HCT116 (cell line): ENCODE measurements around the gene BLOC1S6. TPM values are rescaled to one million over a fixed set of nuclear protein-coding genes. Genes with fewer than 3 reads are reported as not detected.

Experiments used
- ATAC-seq: fragments of 200-7000 bp; cut with Tn5 transposase; 2 replicates; pipeline ENCODE4 v1.9.1; 2020; ENCODE audit warnings: mild to moderate bottlenecking, moderate library complexity
- BruUV-seq: library from RNA; stranded (reverse); fragments of 400-500 nt; replicated peaks from 2 replicates; lab custom pipeline; 2021; lab: Mats Ljungman, UMichigan
- CTCF ChIA-PET: fragments of 300-600 bp; sonication (Branson Sonifier 250); formaldehyde crosslinking; loops from one replicate; lab custom pipeline; 2021; ENCODE audit warnings: antibody characterized with exemption; lab: Charles Lee
- POLR2A ChIA-PET: fragments of 300-600, 350-600 bp; sonication (Branson Sonifier 250); formaldehyde crosslinking; loops from one replicate; lab custom pipeline; 2021; ENCODE audit warnings: antibody characterized with exemption; lab: Charles Lee
- RAD21 ChIA-PET, 2 experiments: fragments of 300-600 bp; sonication (Branson Sonifier 250); formaldehyde crosslinking; loops; one replicate each; lab custom pipeline; 2023; ENCODE audit warnings: low total read pairs in 2 of 2; ENCODE audit not compliant: uncharacterized antibody in 2 of 2, unreplicated experiment in 2 of 2, low non-redundant PET in 1 of 2; lab: Charles Lee
- DNase-seq: peaks from one replicate; pipeline ENCODE4 v3.0.0-alpha.2; 2010; ENCODE audit warnings: low read depth, low spot score
- H2AFZ ChIP-seq: fragments of 200-600 bp; shearing (Covaris generic), sonication (generic); 2 replicates; pipeline ENCODE4 v1.6.1; 2017; ENCODE audit warnings: low read depth, mixed run types, mixed read lengths, antibody characterized with exemption, low read length; ENCODE audit not compliant: poor library complexity, severe bottlenecking
- H3K27ac ChIP-seq: 2 replicates; pipeline ENCODE4 v1.5.1; 2012; ENCODE audit warnings: low read depth, low read length
- H3K27me3 ChIP-seq: fragments of 200-600 bp; sonication (generic); 2 replicates; pipeline ENCODE4 v1.6.1; 2016; ENCODE audit warnings: mixed run types, low read length, mixed read lengths; ENCODE audit not compliant: insufficient read depth
- H3K36me3 ChIP-seq, 2 experiments: fragments of 200-500 bp in 1 of 2; fragments of 200-600 bp in 1 of 2; sonication (Bioruptor generic) in 1 of 2; sonication (generic) in 1 of 2; 2 replicates each; pipeline versions ENCODE4 v1.5.1 to v1.6.1; 2014 to 2016; ENCODE audit warnings: low read length in 2 of 2, inconsistent platforms in 1 of 2, mixed read lengths in 1 of 2, mixed run types in 1 of 2; ENCODE audit not compliant: insufficient read depth in 2 of 2, control insufficient read depth in 1 of 2
- H3K4me1 ChIP-seq, 2 experiments: fragments of 200-600 bp in 1 of 2; sonication (generic) in 1 of 2; 2 replicates each; pipeline versions ENCODE4 v1.5.1 to v1.6.1; 2012 to 2017; ENCODE audit warnings: low read length in 2 of 2, inconsistent platforms in 1 of 2, mild to moderate bottlenecking in 1 of 2, mixed read lengths in 1 of 2, mixed run types in 1 of 2, moderate library complexity in 1 of 2; ENCODE audit not compliant: insufficient read depth in 2 of 2, control insufficient read depth in 1 of 2
- H3K4me2 ChIP-seq: fragments of 200-600 bp; sonication (generic); 2 replicates; pipeline ENCODE4 v1.6.1; 2017; ENCODE audit warnings: mixed run types, low read length, mixed read lengths
- H3K4me3 ChIP-seq, 2 experiments: fragments of 200-600 bp in 1 of 2; sonication (generic) in 1 of 2; replicated peaks in 1 of 2; 2 replicates each; pipeline ENCODE4 v1.5.1; 2011 to 2016; ENCODE audit warnings: low read length in 2 of 2, control low read depth in 1 of 2, low read depth in 1 of 2, mild to moderate bottlenecking in 1 of 2, mixed read lengths in 1 of 2, mixed run types in 1 of 2
- H3K79me2 ChIP-seq: fragments of 200-600 bp; sonication (generic); 2 replicates; pipeline ENCODE4 v1.6.1; 2017; ENCODE audit warnings: mild to moderate bottlenecking, mixed run types, low read length, moderate library complexity, mixed read lengths; ENCODE audit not compliant: insufficient read depth
- H3K9ac ChIP-seq: fragments of 200-600 bp; sonication (generic); 2 replicates; pipeline ENCODE4 v1.6.1; 2016; ENCODE audit warnings: low read length, mixed read lengths
- H3K9me2 ChIP-seq: fragments of 200-600 bp; sonication (generic), shearing (Covaris generic); 2 replicates; pipeline ENCODE4 v1.6.1; 2017; ENCODE audit warnings: mixed run types, mild to moderate bottlenecking, moderate library complexity; ENCODE audit not compliant: insufficient read depth
- H3K9me3 ChIP-seq, 2 experiments: fragments of 200-500 bp in 1 of 2; fragments of 200-600 bp in 1 of 2; sonication (Bioruptor generic) in 1 of 2; sonication (generic) in 1 of 2; 2 replicates each; pipeline ENCODE4 v1.6.1; 2014 to 2017; ENCODE audit warnings: low read length in 2 of 2, mixed read lengths in 2 of 2, inconsistent platforms in 1 of 2, low read depth in 1 of 2, mild to moderate bottlenecking in 1 of 2, mixed run types in 1 of 2, moderate library complexity in 1 of 2; ENCODE audit not compliant: control insufficient read depth in 1 of 2, insufficient read depth in 1 of 2
- H4K20me1 ChIP-seq: fragments of 200-600 bp; sonication (generic), shearing (Covaris generic); 2 replicates; pipeline ENCODE4 v1.6.1; 2017; ENCODE audit warnings: mixed run types, mild to moderate bottlenecking, moderate library complexity; ENCODE audit not compliant: insufficient read depth
- ATF3 ChIP-seq: IDR thresholded peaks from 2 replicates; pipeline ENCODE4 v1.6.1; 2012
- CBX3 ChIP-seq: IDR thresholded peaks from 2 replicates; pipeline ENCODE4 v1.6.1; 2012; ENCODE audit warnings: low read depth
- CEBPB ChIP-seq: IDR thresholded peaks from 2 replicates; pipeline ENCODE4 v1.6.1; 2012; ENCODE audit warnings: low read depth
- CTCF ChIP-seq, 3 experiments: fragments of 200-600 bp in 1 of 3; sonication (generic) in 1 of 3; IDR thresholded peaks in 2 of 3; conservative IDR thresholded peaks in 1 of 3; 2 replicates each; pipeline ENCODE4 v1.5.1; 2012 to 2017; ENCODE audit warnings: low read depth in 2 of 3, low read length in 2 of 3, antibody characterized with exemption in 1 of 3, borderline replicate concordance in 1 of 3, control low read depth in 1 of 3, mild to moderate bottlenecking in 1 of 3, mixed read lengths in 1 of 3, mixed run types in 1 of 3, moderate library complexity in 1 of 3; ENCODE audit not compliant: insufficient read depth in 1 of 3
- EGR1 ChIP-seq: IDR thresholded peaks from 2 replicates; pipeline ENCODE4 v1.6.1; 2012; ENCODE audit warnings: low read depth
- ELF1 ChIP-seq: IDR thresholded peaks from 2 replicates; pipeline ENCODE4 v1.6.1; 2012; ENCODE audit warnings: low read depth, borderline replicate concordance
- FOSL1 ChIP-seq: IDR thresholded peaks from 2 replicates; pipeline ENCODE4 v1.6.1; 2012; ENCODE audit warnings: low read depth
- POLR2A ChIP-seq: IDR thresholded peaks from 2 replicates; pipeline ENCODE4 v1.7.0; 2011; ENCODE audit warnings: borderline replicate concordance; ENCODE audit not compliant: insufficient read depth, insufficient read length; ENCODE audit errors: extremely low read depth
- SIN3A ChIP-seq: IDR thresholded peaks from 2 replicates; pipeline ENCODE4 v1.6.1; 2012; ENCODE audit warnings: low read depth
- SRF ChIP-seq: IDR thresholded peaks from 2 replicates; pipeline ENCODE4 v1.6.1; 2012; ENCODE audit warnings: low read depth
- TCF7L2 ChIP-seq: IDR thresholded peaks from 2 replicates; pipeline ENCODE4 v1.7.0; 2011; ENCODE audit warnings: borderline replicate concordance, inconsistent platforms; ENCODE audit not compliant: insufficient read depth, insufficient read length; ENCODE audit errors: extremely low read depth
- YY1 ChIP-seq: IDR thresholded peaks from 2 replicates; pipeline ENCODE4 v1.6.1; 2011; ENCODE audit warnings: low read length, low read depth, moderate library complexity, mild to moderate bottlenecking; ENCODE audit not compliant: insufficient replicate concordance; ENCODE audit errors: extremely low read depth
- ZFX ChIP-seq: fragments of 450-650 bp; IDR thresholded peaks from 2 replicates; pipeline ENCODE4 v1.6.1; 2017
- ZNF274 ChIP-seq: fragments of 200-500 bp; sonication (Bioruptor generic); IDR thresholded peaks from 2 replicates; pipeline ENCODE4 v1.6.1; 2014; ENCODE audit warnings: mild to moderate bottlenecking, low read depth, low read length, inconsistent platforms
- intact Hi-C: fragments of 100-400 bp; cut with micrococcal nuclease; formaldehyde crosslinking; loops from 2 replicates; pipeline ENCODE4 v1.10.0; 2022
- total RNA-seq: library from RNA; stranded (reverse); gene quantifications from one replicate; pipeline ENCODE4 v1.2.1, GENCODE V29; 2021; ENCODE audit not compliant: unreplicated experiment
- TF ChIP-seq, protein P1 (sequence below): IDR thresholded peaks from 2 replicates; pipeline ENCODE4 v1.6.1; 2012

The BLOC1S6 gene
- total RNA-seq, 1 experiment from 2014 or later = 40.7 TPM

- no TSS peak for BruUV-seq
- no peak overlapping the region for H3K4me3 ChIP-seq
Observed at GRCh38 chr15:45550436-45550835, 36.7 kb upstream of the BLOC1S6 start.

GRCh38 chr15:45551676-45552075 lies 35.5 kb upstream of the BLOC1S6 start:
- Histone ChIP-seq H3K4me1 (no peaks in the 10 kb centered on the region), H3K4me2 (no peak overlapping the region), H3K9ac (no peak overlapping the region), H3K9me3 (no peaks in the 10 kb centered on the region), H3K27me3 (peaks cover 3% of the 10 kb centered on the region; the same call in 1 of the 2 replicates), H2AFZ (no peak overlapping the region), H3K27ac (no peak overlapping the region), H4K20me1 (no peaks in the 10 kb centered on the region), H3K9me2 (no peaks in the 10 kb centered on the region), H3K4me3 (no peak overlapping the region), H3K79me2 (no peaks in the 10 kb centered on the region), H3K36me3 (no peaks in the 10 kb centered on the region)
- POLR2A ChIA-PET = no interaction called here
- DNase-seq (no peak), ATAC-seq (no peak)
- no TSS peak for BruUV-seq
- RAD21 ChIA-PET = no interaction called here
- intact Hi-C loops = no loop called here
- CTCF ChIA-PET = no interaction called here
- no peak for TF ChIP-seq CEBPB
- no peak for TF ChIP-seq FOSL1
- TF ChIP-seq POLR2A = no peak
- TF ChIP-seq CTCF (IDR thresholded peaks at IDR 0.05 in 2 of 3, conservative IDR thresholded peaks at IDR 0.05 in 1 of 3; ENCODE audit: borderline replicate concordance in 1 of 3, insufficient read depth in 1 of 3, low read depth in 2 of 3, low read length in 2 of 3) = no peak
- TF ChIP-seq SIN3A = no peak
- TF ChIP-seq SRF = no peak
- no peak for TF ChIP-seq YY1
- no peak for TF ChIP-seq ATF3
- no peak for TF ChIP-seq CBX3
- no peak for TF ChIP-seq ZNF274
- TF ChIP-seq ELF1 = no peak
- no peak for TF ChIP-seq ZFX
- no peak for TF ChIP-seq EGR1
- TF ChIP-seq, protein P1, sequence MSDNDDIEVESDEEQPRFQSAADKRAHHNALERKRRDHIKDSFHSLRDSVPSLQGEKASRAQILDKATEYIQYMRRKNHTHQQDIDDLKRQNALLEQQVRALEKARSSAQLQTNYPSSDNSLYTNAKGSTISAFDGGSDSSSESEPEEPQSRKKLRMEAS = no peak
- TF ChIP-seq TCF7L2 = no peak

More at GRCh38 chr15:45550436-45550835, 36.7 kb upstream of the BLOC1S6 start:
- Histone ChIP-seq H3K27me3 (no peaks in the 10 kb centered on the region), H3K9me2 (no peaks in the 10 kb centered on the region), H3K9ac (no peak overlapping the region), H3K4me1 (no peaks in the 10 kb centered on the region), H3K27ac (no peak overlapping the region), H3K4me2 (no peak overlapping the region), H3K9me3 (no peaks in the 10 kb centered on the region), H3K79me2 (no peaks in the 10 kb centered on the region), H4K20me1 (no peaks in the 10 kb centered on the region), H3K36me3 (no peaks in the 10 kb centered on the region), H2AFZ (no peak overlapping the region)
- ChIA-PET POLR2A (no interaction called here), CTCF (no interaction called here), RAD21 (no interaction called here)
- ATAC-seq (no peak), DNase-seq (no peak)
- no peak for TF ChIP-seq ZNF274
- TF ChIP-seq, protein P1 = no peak
- TF ChIP-seq CEBPB = no peak
- intact Hi-C loops = no loop called here
